Ishikawa (cell line): Measurements from ENCODE around the gene ATXN1.

ENCODE experiments used
- CEBPB ChIP-seq: IDR thresholded peaks from 2 replicates; pipeline ENCODE4 v1.6.1; 2012
- CREB1 ChIP-seq: IDR thresholded peaks from 2 replicates; pipeline ENCODE4 v1.6.1; 2012; ENCODE audit warnings: low read depth
- EGR1 ChIP-seq: IDR thresholded peaks from 2 replicates; pipeline ENCODE4 v1.6.1; 2012
- EP300 ChIP-seq: IDR thresholded peaks from 2 replicates; pipeline ENCODE4 v1.6.1; 2012; ENCODE audit warnings: borderline replicate concordance
- FOXM1 ChIP-seq: IDR thresholded peaks from 2 replicates; pipeline ENCODE4 v1.6.1; 2012; ENCODE audit warnings: low read depth, borderline replicate concordance
- MAX ChIP-seq: IDR thresholded peaks from 2 replicates; pipeline ENCODE4 v1.6.1; 2012
- NFIC ChIP-seq: IDR thresholded peaks from 2 replicates; pipeline ENCODE4 v1.6.1; 2012
- RAD21 ChIP-seq: IDR thresholded peaks from 2 replicates; pipeline ENCODE4 v1.6.1; 2012; ENCODE audit warnings: low read depth
- REST ChIP-seq: IDR thresholded peaks from 2 replicates; pipeline ENCODE4 v1.6.1; 2012; ENCODE audit warnings: low read depth, mild to moderate bottlenecking
- TAF1 ChIP-seq: IDR thresholded peaks from 2 replicates; pipeline ENCODE4 v1.6.1; 2012; ENCODE audit warnings: low read depth, mild to moderate bottlenecking
- TCF12 ChIP-seq: IDR thresholded peaks from 2 replicates; pipeline ENCODE4 v1.6.1; 2012; ENCODE audit warnings: low read depth
- TEAD4 ChIP-seq: IDR thresholded peaks from 2 replicates; pipeline ENCODE4 v1.6.1; 2012
- USF1 ChIP-seq: IDR thresholded peaks from 2 replicates; pipeline ENCODE4 v1.6.1; 2012
- YY1 ChIP-seq: IDR thresholded peaks from 2 replicates; pipeline ENCODE4 v1.6.1; 2012; ENCODE audit warnings: low read depth
- ZBTB7A ChIP-seq: IDR thresholded peaks from 2 replicates; pipeline ENCODE4 v1.6.1; 2012; ENCODE audit warnings: low read depth

Gene ATXN1

GRCh38 chr6:16521528-16521927 lies 239.7 kb downstream of the ATXN1 start:
- TF ChIP-seq TCF12 (no peak), USF1 (no peak), RAD21 (no peak)

- no peak for TF ChIP-seq MAX
- no peak for TF ChIP-seq RAD21
- no peak for TF ChIP-seq NFIC
- TF ChIP-seq CREB1 = no peak
- TF ChIP-seq USF1 = no peak
- TF ChIP-seq REST = no peak
- no peak for TF ChIP-seq TEAD4
- TF ChIP-seq TCF12 = no peak
- no peak for TF ChIP-seq TAF1
- no peak for TF ChIP-seq CEBPB
- no peak for TF ChIP-seq ZBTB7A
- TF ChIP-seq YY1 = no peak
- no peak for TF ChIP-seq EP300
Measured at GRCh38 chr6:16519265-16520242, 241.7 kb downstream of the ATXN1 start.

GRCh38 chr6:16518265-16518664 lies 243.0 kb downstream of the ATXN1 start:
- no peak for TF ChIP-seq CEBPB
- TF ChIP-seq MAX = no peak
- TF ChIP-seq ZBTB7A = no peak
- no peak for TF ChIP-seq EGR1
- TF ChIP-seq RAD21 = no peak
- TF ChIP-seq YY1 = no peak
- no peak for TF ChIP-seq USF1
- TF ChIP-seq CREB1 = no peak

GRCh38 chr6:16514249-16514648 lies 247.0 kb downstream of the ATXN1 start:
- no peak for TF ChIP-seq CEBPB
- TF ChIP-seq USF1 = no peak
- no peak for TF ChIP-seq REST
- 0 out of 2 replicates have a peak, but pooled peaks have one; percentile 5 for TF ChIP-seq TEAD4
- no peak for TF ChIP-seq TCF12
- TF ChIP-seq RAD21 = peak; percentile 35; the same call in 1 of the 2 replicates
- no peak for TF ChIP-seq MAX
- TF ChIP-seq EP300 = no peak

GRCh38 chr6:16512544-16513290 lies 248.5 kb downstream of the ATXN1 start:
- TF ChIP-seq CREB1 (no peak), TCF12 (no peak), TEAD4 (no peak), ZBTB7A (no peak), EGR1 (no peak), FOXM1 (no peak)
